ENCODE data around the gene C16orf82.

DNA sequence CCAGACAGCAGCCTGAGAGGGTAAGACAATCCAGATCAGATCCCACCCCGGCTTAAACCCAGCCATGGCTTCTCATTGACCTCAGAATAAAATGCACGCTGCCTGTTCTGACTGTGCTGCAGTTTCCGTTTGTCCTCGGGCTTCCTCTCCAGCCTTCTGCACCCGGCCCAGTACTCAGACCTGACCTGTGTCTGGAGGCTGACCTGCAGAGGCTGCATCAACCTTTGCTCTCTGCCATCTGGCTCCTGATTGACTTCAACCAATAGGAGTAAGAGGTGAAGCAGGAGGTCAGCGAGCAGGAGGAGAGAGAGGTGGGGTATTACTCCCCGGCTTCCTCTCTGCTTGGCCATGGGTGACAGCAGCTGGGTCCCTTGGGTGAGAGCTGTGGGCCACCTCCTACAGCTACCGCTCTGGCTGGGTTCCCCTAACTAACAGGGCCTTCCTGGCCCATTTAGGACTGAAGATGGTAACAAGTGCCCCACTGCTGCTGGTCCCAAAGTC lies 46.7 kb downstream of the C16orf82 start:
- TF ChIP-seq, protein P1, sequence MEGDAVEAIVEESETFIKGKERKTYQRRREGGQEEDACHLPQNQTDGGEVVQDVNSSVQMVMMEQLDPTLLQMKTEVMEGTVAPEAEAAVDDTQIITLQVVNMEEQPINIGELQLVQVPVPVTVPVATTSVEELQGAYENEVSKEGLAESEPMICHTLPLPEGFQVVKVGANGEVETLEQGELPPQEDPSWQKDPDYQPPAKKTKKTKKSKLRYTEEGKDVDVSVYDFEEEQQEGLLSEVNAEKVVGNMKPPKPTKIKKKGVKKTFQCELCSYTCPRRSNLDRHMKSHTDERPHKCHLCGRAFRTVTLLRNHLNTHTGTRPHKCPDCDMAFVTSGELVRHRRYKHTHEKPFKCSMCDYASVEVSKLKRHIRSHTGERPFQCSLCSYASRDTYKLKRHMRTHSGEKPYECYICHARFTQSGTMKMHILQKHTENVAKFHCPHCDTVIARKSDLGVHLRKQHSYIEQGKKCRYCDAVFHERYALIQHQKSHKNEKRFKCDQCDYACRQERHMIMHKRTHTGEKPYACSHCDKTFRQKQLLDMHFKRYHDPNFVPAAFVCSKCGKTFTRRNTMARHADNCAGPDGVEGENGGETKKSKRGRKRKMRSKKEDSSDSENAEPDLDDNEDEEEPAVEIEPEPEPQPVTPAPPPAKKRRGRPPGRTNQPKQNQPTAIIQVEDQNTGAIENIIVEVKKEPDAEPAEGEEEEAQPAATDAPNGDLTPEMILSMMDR (IDR thresholded peaks at IDR 0.05): no peak
- no peak for TF ChIP-seq CHD2 (IDR thresholded peaks at IDR 0.05; ENCODE audit: low read length, partially characterized antibody)
